ENCODE results near the gene C1orf105. TPM values are rescaled to one million over a fixed set of nuclear protein-coding genes. Genes with fewer than 3 reads are reported as not detected.

Gene C1orf105
- total RNA-seq, 2 donors from 2014 or later: not detected

GRCh38 chr1:172410027-172410426, 10.5 kb upstream of the C1orf105 start:
- Histone ChIP-seq H3K4me1 (ENCODE audit: control insufficient read depth in 1 of 2, low read depth in 2 of 2) (no peaks in the 10 kb centered on the region), H3K27me3 (replicated peaks; ENCODE audit: insufficient read depth) (no peaks in the 10 kb centered on the region), H3K36me3 (no peaks in the 10 kb centered on the region), H3K9me3 (no peaks in the 10 kb centered on the region), H3K4me3 (no peak overlapping the region), H3K27ac (no peak overlapping the region)
- TF ChIP-seq CTCF (IDR thresholded peaks at IDR 0.05): no peak
- ATAC-seq (ENCODE audit: insufficient number of reproducible peaks, low FRiP score, low read depth) (no peak), DNase-seq (ENCODE audit: low spot score) (no peak)

- ATAC-seq (ENCODE audit: insufficient number of reproducible peaks, low FRiP score, low read depth): no peak
- H3K27ac ChIP-seq: no peak overlapping the region
- no peaks in the 10 kb centered on the region for H3K9me3 ChIP-seq
- no peak for DNase-seq (ENCODE audit: low spot score)
- TF ChIP-seq CTCF (IDR thresholded peaks at IDR 0.05): no peak
- no peaks in the 10 kb centered on the region for H3K27me3 ChIP-seq (replicated peaks; ENCODE audit: insufficient read depth)
- no peaks in the 10 kb centered on the region for H3K36me3 ChIP-seq
- no peak overlapping the region for H3K4me3 ChIP-seq
- no peaks in the 10 kb centered on the region for H3K4me1 ChIP-seq (ENCODE audit: control insufficient read depth in 1 of 2, low read depth in 2 of 2)
Observed at GRCh38 chr1:172411791-172412338, 8.6 kb upstream of the C1orf105 start.

- Histone ChIP-seq H3K27ac (no peak overlapping the region), H3K36me3 (no peaks in the 10 kb centered on the region), H3K4me3 (no peak overlapping the region), H3K27me3 (replicated peaks; ENCODE audit: insufficient read depth) (no peaks in the 10 kb centered on the region), H3K4me1 (ENCODE audit: control insufficient read depth in 1 of 2, low read depth in 2 of 2) (no peaks in the 10 kb centered on the region), H3K9me3 (no peaks in the 10 kb centered on the region)
- no peak for TF ChIP-seq CTCF (IDR thresholded peaks at IDR 0.05)
- DNase-seq (ENCODE audit: low spot score): no peak
- ATAC-seq (ENCODE audit: insufficient number of reproducible peaks, low FRiP score, low read depth): no peak
Observed at GRCh38 chr1:172414331-172414730, 6.2 kb upstream of the C1orf105 start.

- no peaks in the 10 kb centered on the region for H3K36me3 ChIP-seq
- no peaks in the 10 kb centered on the region for H3K9me3 ChIP-seq
- ATAC-seq (ENCODE audit: insufficient number of reproducible peaks, low FRiP score, low read depth) (no peak), DNase-seq (ENCODE audit: low spot score) (no peak)
- no peaks in the 10 kb centered on the region for H3K4me1 ChIP-seq (ENCODE audit: control insufficient read depth in 1 of 2, low read depth in 2 of 2)
- TF ChIP-seq CTCF (IDR thresholded peaks at IDR 0.05): no peak
- H3K27me3 ChIP-seq (replicated peaks; ENCODE audit: insufficient read depth): no peaks in the 10 kb centered on the region
- no peak overlapping the region for H3K27ac ChIP-seq
- no peak overlapping the region for H3K4me3 ChIP-seq
Observed at GRCh38 chr1:172416496-172417035, 3.9 kb upstream of the C1orf105 start.

- no peaks in the 10 kb centered on the region for H3K36me3 ChIP-seq
- ATAC-seq (ENCODE audit: insufficient number of reproducible peaks, low FRiP score, low read depth): no peak
- no peak for DNase-seq (ENCODE audit: low spot score)
- TF ChIP-seq CTCF (IDR thresholded peaks at IDR 0.05): no peak
- no peak overlapping the region for H3K27ac ChIP-seq
- no peaks in the 10 kb centered on the region for H3K9me3 ChIP-seq
- H3K4me3 ChIP-seq: no peak overlapping the region
- H3K27me3 ChIP-seq (replicated peaks; ENCODE audit: insufficient read depth): no peaks in the 10 kb centered on the region
- peaks cover 6 to 9% of the 10 kb centered on the region in 2 donors for H3K4me1 ChIP-seq (ENCODE audit: control insufficient read depth in 1 of 2, low read depth in 2 of 2)
Observed at GRCh38 chr1:172417557-172417956, 2.9 kb upstream of the C1orf105 start.

All from thoracic aorta (tissue), 2 donors.